Lower leg skin (tissue), 3 donors: Measurements from ENCODE around the gene KLHL35.

ENCODE experiments used
- CTCF ChIP-seq, 3 donors: fragments of 450-650 bp; IDR thresholded peaks; one replicate each; pipeline ENCODE4 v1.5.1; 2016; ENCODE audit warnings: antibody characterized with exemption in 3 of 3, mild to moderate bottlenecking in 3 of 3, moderate library complexity in 2 of 3
- POLR2A ChIP-seq, 2 donors: fragments of 450-650 bp; IDR thresholded peaks; one replicate each; pipeline ENCODE4 v1.6.1; 2016 to 2017; ENCODE audit warnings: antibody characterized with exemption in 2 of 2, mild to moderate bottlenecking in 1 of 2, moderate library complexity in 1 of 2

DNA sequence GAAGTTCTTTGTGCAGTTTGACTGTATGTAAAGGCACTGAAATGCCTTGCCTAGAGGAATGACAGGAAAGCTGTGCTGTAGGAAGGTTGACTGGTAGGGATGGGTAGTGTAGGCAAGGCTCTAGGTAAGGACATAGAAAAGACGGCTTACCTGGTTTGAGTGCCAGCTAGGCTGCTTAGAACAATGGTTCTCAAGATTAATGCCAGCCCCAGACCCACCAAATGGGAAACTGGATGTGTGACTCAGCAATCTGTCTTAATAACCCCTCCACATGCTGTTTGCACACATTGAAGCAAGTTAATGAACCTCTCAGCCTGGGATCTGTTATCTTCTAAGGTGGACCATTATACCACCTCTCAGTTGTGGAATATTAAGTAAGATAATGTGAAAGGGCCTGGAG is 30.0 kb downstream of the KLHL35 start:
- TF ChIP-seq CTCF (IDR thresholded peaks at IDR 0.05) = no peak
- TF ChIP-seq POLR2A (IDR thresholded peaks at IDR 0.05) = no peak
